ENCODE data around the gene CREB5.

The CREB5 gene

GRCh38 chr7:28582226-28582625 is 169.9 kb downstream of the CREB5 start:
- Histone ChIP-seq H3K4me2 (ENCODE audit: insufficient read depth, low read length) (no peak overlapping the region), H3K27me3 (ENCODE audit: insufficient read depth, low read length, poor library complexity) (peaks cover 4% of the 10 kb centered on the region), H3K9ac (ENCODE audit: low read depth, low read length) (no peak overlapping the region), H3K9me3 (ENCODE audit: insufficient read depth, low read length, severe bottlenecking) (no peaks in the 10 kb centered on the region), H3K27ac (ENCODE audit: low read length) (no peak overlapping the region), H2AFZ (ENCODE audit: low read depth, low read length) (no peak overlapping the region), H3K79me2 (ENCODE audit: insufficient read depth, low read length) (no peaks in the 10 kb centered on the region), H4K20me1 (ENCODE audit: insufficient read depth, low read length) (no peaks in the 10 kb centered on the region), H3K4me3 (ENCODE audit: low read depth in 1 of 2, low read length in 2 of 2) (no peak overlapping the region), H3K4me1 (ENCODE audit: insufficient read depth, low read length) (no peaks in the 10 kb centered on the region), H3K36me3 (ENCODE audit: insufficient read depth, low read length) (no peaks in the 10 kb centered on the region)
- ATAC-seq (ENCODE audit: insufficient read depth, low read depth) (no peak), DNase-seq (no peak)
- no peak for TF ChIP-seq EZH2 (IDR thresholded peaks at IDR 0.05; ENCODE audit: borderline replicate concordance, low read depth, low read length, severe bottlenecking)
- TF ChIP-seq CTCF (IDR thresholded peaks at IDR 0.05; ENCODE audit: borderline replicate concordance, extremely low read depth, low read length, poor library complexity, severe bottlenecking): no peak

GRCh38 chr7:28584235-28584634 is 171.9 kb downstream of the CREB5 start:
- no peaks in the 10 kb centered on the region for H4K20me1 ChIP-seq (ENCODE audit: insufficient read depth, low read length)
- no peak overlapping the region for H3K27ac ChIP-seq (ENCODE audit: low read length)
- ATAC-seq (ENCODE audit: insufficient read depth, low read depth) (no peak), DNase-seq (no peak)
- no peaks in the 10 kb centered on the region for H3K4me1 ChIP-seq (ENCODE audit: insufficient read depth, low read length)
- H3K4me2 ChIP-seq (ENCODE audit: insufficient read depth, low read length): no peak overlapping the region
- H3K9me3 ChIP-seq (ENCODE audit: insufficient read depth, low read length, severe bottlenecking): no peaks in the 10 kb centered on the region
- H3K79me2 ChIP-seq (ENCODE audit: insufficient read depth, low read length): no peaks in the 10 kb centered on the region
- H3K9ac ChIP-seq (ENCODE audit: low read depth, low read length): no peak overlapping the region
- peaks cover 4% of the 10 kb centered on the region for H3K27me3 ChIP-seq (ENCODE audit: insufficient read depth, low read length, poor library complexity)
- no peaks in the 10 kb centered on the region for H3K36me3 ChIP-seq (ENCODE audit: insufficient read depth, low read length)
- no peak overlapping the region for H3K4me3 ChIP-seq (ENCODE audit: low read depth in 1 of 2, low read length in 2 of 2)
- H2AFZ ChIP-seq (ENCODE audit: low read depth, low read length): no peak overlapping the region
- TF ChIP-seq CTCF (IDR thresholded peaks at IDR 0.05; ENCODE audit: borderline replicate concordance, extremely low read depth, low read length, poor library complexity, severe bottlenecking): no peak
- no peak for TF ChIP-seq EZH2 (IDR thresholded peaks at IDR 0.05; ENCODE audit: borderline replicate concordance, low read depth, low read length, severe bottlenecking)

GRCh38 chr7:28586736-28587135 is 174.4 kb downstream of the CREB5 start:
- Histone ChIP-seq H3K36me3 (ENCODE audit: insufficient read depth, low read length) (no peaks in the 10 kb centered on the region), H4K20me1 (ENCODE audit: insufficient read depth, low read length) (no peaks in the 10 kb centered on the region), H3K4me2 (ENCODE audit: insufficient read depth, low read length) (no peak overlapping the region), H3K27ac (ENCODE audit: low read length) (no peak overlapping the region), H3K4me1 (ENCODE audit: insufficient read depth, low read length) (no peaks in the 10 kb centered on the region), H3K9ac (ENCODE audit: low read depth, low read length) (no peak overlapping the region), H3K79me2 (ENCODE audit: insufficient read depth, low read length) (no peaks in the 10 kb centered on the region), H3K27me3 (ENCODE audit: insufficient read depth, low read length, poor library complexity) (peaks cover 4% of the 10 kb centered on the region), H2AFZ (ENCODE audit: low read depth, low read length) (no peak overlapping the region), H3K9me3 (ENCODE audit: insufficient read depth, low read length, severe bottlenecking) (no peaks in the 10 kb centered on the region), H3K4me3 (ENCODE audit: low read depth in 1 of 2, low read length in 2 of 2) (no peak overlapping the region)
- TF ChIP-seq EZH2 (IDR thresholded peaks at IDR 0.05; ENCODE audit: borderline replicate concordance, low read depth, low read length, severe bottlenecking) (no peak), CTCF (IDR thresholded peaks at IDR 0.05; ENCODE audit: borderline replicate concordance, extremely low read depth, low read length, poor library complexity, severe bottlenecking) (no peak)
- ATAC-seq (ENCODE audit: insufficient read depth, low read depth): no peak
- no peak for DNase-seq

GRCh38 chr7:28587211-28587610 is 174.9 kb downstream of the CREB5 start:
- Histone ChIP-seq H3K4me2 (ENCODE audit: insufficient read depth, low read length) (no peak overlapping the region), H3K4me1 (ENCODE audit: insufficient read depth, low read length) (no peaks in the 10 kb centered on the region)
- TF ChIP-seq EZH2 (IDR thresholded peaks at IDR 0.05; ENCODE audit: borderline replicate concordance, low read depth, low read length, severe bottlenecking) (no peak), CTCF (IDR thresholded peaks at IDR 0.05; ENCODE audit: borderline replicate concordance, extremely low read depth, low read length, poor library complexity, severe bottlenecking) (no peak)

More at GRCh38 chr7:28587211-28587610, 174.9 kb downstream of the CREB5 start:
- Histone ChIP-seq H3K4me3 (ENCODE audit: low read depth in 1 of 2, low read length in 2 of 2) (no peak overlapping the region), H2AFZ (ENCODE audit: low read depth, low read length) (no peak overlapping the region), H3K27ac (ENCODE audit: low read length) (no peak overlapping the region), H3K9ac (ENCODE audit: low read depth, low read length) (no peak overlapping the region), H3K9me3 (ENCODE audit: insufficient read depth, low read length, severe bottlenecking) (no peaks in the 10 kb centered on the region), H4K20me1 (ENCODE audit: insufficient read depth, low read length) (no peaks in the 10 kb centered on the region), H3K36me3 (ENCODE audit: insufficient read depth, low read length) (no peaks in the 10 kb centered on the region), H3K79me2 (ENCODE audit: insufficient read depth, low read length) (no peaks in the 10 kb centered on the region), H3K27me3 (ENCODE audit: insufficient read depth, low read length, poor library complexity) (peaks cover 4% of the 10 kb centered on the region)
- no peak for ATAC-seq (ENCODE audit: insufficient read depth, low read depth)
- DNase-seq: no peak

Measured in DND-41 (cell line).